Uterus (tissue), 2 donors: ENCODE data around the gene DENND4C.

Experiments used
- POLR2A ChIP-seq, 2 donors: fragments of 450-650 bp; IDR thresholded peaks; one replicate each; pipeline ENCODE4 v1.6.1; 2016; ENCODE audit warnings: antibody characterized with exemption in 2 of 2, mild to moderate bottlenecking in 1 of 2, moderate library complexity in 1 of 2
- TF ChIP-seq, protein P1 (sequence below), 4 experiments: fragments of 200-600 bp in 2 of 4; fragments of 450-650 bp in 2 of 4; sonication (generic) in 2 of 4; IDR thresholded peaks; one replicate each; pipeline ENCODE4 v1.5.1; 2016 to 2019; ENCODE audit warnings: antibody characterized with exemption in 4 of 4, mild to moderate bottlenecking in 2 of 4, moderate library complexity in 1 of 4

- TF ChIP-seq, protein P1, sequence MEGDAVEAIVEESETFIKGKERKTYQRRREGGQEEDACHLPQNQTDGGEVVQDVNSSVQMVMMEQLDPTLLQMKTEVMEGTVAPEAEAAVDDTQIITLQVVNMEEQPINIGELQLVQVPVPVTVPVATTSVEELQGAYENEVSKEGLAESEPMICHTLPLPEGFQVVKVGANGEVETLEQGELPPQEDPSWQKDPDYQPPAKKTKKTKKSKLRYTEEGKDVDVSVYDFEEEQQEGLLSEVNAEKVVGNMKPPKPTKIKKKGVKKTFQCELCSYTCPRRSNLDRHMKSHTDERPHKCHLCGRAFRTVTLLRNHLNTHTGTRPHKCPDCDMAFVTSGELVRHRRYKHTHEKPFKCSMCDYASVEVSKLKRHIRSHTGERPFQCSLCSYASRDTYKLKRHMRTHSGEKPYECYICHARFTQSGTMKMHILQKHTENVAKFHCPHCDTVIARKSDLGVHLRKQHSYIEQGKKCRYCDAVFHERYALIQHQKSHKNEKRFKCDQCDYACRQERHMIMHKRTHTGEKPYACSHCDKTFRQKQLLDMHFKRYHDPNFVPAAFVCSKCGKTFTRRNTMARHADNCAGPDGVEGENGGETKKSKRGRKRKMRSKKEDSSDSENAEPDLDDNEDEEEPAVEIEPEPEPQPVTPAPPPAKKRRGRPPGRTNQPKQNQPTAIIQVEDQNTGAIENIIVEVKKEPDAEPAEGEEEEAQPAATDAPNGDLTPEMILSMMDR (IDR thresholded peaks at IDR 0.05) = no peak
- no peak for TF ChIP-seq POLR2A (IDR thresholded peaks at IDR 0.05)
These were observed 6.8 kb upstream of the DENND4C start for GRCh38 chr9:19223724-19224123.
